Stimulated activated CD8-positive, alpha-beta memory T cell treated with anti-CD3 and anti-CD28 coated beads, Interleukin-7, amount 100 ng/mL, for 4 hours (primary cell): ENCODE measurements around the gene NDUFAF8.
A peak's percentile ranks its signal among the peaks of the same experiment; 100 is the strongest.

Source experiments
- DNase-seq, 2 donors: peaks; one replicate each; pipeline ENCODE4 v3.0.0-alpha.2; 2020; ENCODE audit warnings: low read depth in 2 of 2

Gene NDUFAF8, protein sequence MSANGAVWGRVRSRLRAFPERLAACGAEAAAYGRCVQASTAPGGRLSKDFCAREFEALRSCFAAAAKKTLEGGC

DNA sequence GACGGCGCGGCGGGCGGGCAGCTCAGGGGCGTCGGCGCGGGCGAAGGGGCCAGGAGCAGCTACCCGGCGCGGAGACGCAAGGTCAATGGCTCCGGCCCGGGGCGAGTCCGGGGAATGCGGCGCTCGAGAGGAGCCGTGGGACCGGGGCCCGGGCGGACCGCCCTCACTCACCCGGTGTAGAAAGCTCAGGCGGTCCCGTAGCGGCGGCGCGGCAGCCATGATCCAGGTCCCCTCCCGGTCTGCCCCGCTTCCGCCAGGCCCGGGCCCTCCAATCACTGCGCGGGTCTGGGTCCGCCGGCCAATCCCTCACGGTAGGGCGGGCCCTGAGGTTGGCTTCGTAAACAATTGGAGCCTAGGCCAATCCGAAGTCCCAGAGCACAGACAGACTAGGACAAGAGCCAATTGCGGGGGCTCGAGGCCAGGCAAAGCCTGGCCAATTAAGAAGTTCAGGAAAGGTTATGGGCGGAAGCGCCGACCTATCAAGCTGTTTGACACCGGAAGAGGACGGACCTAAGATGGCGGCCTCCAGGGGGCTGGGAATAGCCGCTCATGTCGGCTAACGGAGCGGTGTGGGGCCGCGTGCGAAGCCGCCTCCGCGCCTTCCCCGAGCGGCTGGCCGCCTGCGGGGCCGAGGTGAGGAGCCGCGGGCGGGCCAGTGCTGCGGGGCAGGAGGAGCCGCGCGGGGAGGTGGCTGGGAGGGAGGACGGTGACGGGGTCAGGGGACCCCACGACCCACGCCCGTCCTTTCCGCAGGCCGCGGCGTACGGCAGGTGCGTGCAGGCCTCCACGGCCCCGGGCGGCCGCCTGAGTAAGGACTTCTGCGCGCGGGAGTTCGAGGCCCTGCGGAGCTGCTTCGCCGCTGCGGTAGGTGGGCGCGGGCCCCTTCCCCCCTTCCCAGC lies at the start of gene NDUFAF8, which contains the start of gene TEPSIN:
TSS of gene NDUFAF8 (plus strand) at position 504 of the 899 bp plus-strand sequence. CDS start at position 550, 46 bp downstream.
TSS of gene TEPSIN (minus strand) at position 241 of the 899 bp plus-strand sequence. CDS start at position 219, 22 bp downstream.
- DNase-seq: peak; percentile 93 to 94

DNA sequence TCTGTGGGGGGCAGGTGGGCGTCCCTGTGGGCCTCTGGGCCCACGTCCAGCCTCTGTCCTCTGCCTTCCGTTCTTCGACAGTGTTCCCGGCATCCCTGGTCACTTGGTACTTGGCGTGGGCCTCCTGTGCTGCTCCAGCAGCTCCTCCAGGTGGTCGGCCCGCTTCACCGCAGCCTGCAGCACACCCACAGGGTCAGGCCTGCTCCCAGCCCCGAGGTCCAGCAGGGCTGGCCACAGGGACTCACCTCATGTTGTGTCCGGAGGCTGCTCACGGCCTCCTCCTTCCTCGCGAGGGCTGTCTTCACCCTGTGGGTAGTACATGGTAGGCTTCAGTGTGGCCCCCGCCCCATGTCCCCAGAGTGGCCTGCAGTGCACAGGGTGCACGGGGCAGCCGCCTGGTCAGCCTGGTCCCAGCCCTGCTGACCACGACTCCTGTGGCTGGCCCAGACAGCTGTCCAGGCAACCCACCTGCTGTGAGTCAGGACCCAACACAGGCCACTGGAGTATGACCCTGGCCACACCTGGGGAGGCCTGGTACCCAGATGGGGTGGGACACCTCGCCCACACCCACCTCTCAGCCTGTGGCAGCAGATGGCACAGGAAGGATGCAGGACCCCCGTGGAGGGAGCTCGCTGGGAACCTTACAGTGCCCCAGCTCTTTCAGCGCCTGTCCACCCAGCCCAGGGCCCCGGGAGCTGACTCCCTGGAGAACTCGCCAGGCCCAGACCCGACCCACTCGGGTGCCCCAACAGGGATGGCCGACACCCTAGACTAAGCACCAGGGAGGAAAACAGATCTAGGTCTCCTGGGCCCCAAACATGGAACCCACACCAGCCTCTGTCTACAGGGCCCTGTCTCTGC lies 49.2 kb upstream of the NDUFAF8 start:
- no peak for DNase-seq

DNA sequence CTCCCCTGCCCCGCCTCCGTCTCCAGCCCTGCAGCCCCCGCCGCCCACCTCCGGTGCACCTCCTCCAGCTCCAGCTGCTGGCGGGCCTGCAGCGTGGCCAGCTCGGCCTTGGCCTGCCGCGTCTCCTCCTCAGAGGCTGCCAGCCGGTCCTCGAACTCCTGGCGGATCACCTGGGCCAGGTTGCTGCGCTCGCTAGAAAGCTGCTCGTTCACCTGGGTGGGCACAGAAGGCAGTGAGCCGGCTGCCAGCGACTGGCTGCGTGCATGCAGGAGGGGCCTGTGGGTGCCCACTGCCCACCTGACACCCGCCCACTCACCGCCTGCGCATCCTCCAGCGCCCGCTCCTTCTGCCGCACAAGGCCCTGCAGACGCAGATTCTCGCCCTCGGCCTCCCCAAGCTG lies 48.5 kb upstream of the NDUFAF8 start:
- DNase-seq: no peak

DNA sequence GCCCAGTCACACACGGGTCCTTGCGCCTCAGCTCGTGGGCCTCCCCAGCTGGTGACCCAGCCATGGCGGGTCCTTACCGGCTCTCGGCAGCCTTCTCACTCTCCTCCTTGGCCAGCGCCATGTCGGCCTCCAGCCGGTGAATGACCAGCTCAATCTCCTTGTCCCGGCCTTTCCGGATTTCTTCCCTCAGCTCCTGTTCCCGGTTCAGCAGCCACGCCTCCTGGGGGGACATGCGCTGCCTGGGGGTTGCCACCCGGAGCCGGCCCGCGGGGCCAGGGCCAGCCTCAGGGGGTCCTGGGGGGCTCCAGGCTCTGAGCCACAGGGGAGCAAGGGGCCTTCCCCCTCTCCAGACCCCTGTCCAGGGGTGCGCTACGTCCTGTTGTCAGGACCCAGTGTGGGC lies 48.0 kb upstream of the NDUFAF8 start:
- DNase-seq: no peak

DNA sequence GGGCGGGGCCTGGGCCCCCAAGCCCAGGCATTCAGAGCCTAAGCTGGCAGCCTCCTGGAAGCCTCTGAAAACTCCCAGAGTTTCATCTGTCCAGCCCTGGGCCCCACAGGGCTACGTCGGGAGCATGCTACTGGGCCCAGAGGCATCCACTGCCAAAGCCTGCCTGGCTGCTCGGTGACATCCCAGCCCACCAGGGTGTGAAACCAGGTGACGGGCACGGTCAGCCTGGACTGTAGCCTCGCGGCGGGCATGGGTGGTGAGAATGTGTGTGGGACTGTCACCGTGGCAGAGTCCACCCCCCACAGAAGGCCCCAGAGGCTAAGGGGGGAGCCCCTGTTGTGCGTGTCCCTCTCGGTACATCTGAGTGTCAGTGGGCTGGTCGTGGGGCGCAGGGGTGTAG lies 47.5 kb upstream of the NDUFAF8 start:
- no peak for DNase-seq

DNA sequence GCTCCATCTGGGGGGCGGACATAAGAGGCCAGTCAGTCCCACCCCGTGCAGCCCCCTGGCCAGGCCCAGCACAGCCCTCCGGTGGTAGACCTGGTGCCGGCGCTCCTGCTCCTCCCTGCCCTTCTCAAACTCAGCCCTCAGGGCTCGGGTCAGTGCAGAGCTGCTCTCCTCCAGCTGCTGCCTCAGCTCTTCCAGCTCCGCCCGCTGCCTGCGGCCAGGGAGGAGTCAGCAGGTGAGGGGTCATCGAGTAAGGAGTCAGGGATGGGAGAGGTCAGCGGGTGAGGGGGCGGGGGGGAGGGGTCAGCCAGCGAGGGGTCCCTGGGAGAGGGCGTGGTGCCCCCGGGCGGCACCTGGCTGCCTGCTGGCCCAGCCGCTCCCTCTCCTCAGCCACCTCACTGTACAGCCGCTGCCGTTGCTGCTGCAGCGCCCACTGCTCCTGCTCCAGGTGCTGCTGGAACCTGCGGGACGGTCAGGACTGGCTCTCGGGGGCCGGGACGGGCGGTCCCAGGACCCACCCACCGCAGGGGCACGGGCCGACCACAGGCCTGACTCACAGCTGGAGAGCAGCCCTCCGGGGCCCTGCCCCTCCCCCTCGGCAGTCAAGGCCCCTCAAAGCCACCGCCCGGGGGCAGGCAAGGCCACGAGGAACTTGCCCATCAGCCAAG lies 46.6 kb upstream of the NDUFAF8 start:
- no peak for DNase-seq

DNA sequence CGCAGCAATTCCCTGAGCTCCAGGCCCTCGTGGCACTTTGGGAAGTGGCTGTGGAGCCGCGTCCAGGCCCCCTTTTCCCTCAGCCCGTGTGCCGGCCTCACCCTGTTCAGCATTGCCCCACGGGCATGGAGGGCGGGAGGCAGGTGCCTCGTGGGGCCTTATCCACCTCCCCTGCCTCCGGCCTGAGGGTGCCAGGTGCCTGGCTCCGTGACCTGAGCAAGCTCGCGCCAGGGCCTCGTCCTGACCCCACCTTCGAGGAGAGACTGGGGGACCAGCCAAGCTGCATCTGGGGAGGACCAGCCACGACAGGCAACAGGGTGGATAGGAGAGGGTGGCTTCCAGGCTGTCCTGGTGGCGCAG lies 46.1 kb upstream of the NDUFAF8 start:
- no peak for DNase-seq

DNA sequence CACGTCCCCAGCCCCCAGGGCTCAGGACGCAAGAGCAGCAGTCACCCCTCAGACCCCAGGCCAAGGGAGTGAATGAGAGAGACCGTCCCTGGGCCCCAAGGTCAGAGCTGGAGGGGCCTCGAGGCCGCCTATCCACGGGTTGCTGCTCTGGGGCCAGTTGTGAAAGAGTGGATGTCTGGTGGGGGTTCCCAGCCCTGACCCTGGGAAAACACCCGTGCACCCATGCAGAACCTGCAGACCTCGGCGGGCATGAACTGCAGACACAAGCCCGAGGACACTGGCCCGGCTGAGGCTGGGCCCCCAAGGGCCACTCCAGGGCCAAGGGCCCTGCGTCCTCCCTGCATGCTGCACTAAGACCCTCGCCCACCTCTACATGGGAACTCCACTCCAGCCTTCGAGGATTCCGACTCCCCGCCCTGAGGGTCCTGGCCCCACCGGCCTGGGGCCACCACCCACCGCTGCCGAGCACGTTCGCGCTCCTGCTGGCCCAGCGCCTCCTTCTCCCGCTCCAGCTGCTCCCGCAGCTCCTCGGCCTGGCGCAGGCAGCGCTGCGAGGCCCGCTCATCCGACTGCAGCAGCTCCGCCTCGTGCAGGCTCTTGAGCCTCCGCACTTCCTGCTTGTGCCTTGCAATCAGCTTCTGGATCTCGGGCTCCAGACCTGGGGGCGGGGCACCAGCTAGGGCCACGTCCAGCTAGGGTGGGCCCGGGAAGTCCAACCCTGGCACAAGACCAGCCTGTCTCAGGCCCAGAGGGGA lies 45.5 kb upstream of the NDUFAF8 start:
- DNase-seq: no peak

DNA sequence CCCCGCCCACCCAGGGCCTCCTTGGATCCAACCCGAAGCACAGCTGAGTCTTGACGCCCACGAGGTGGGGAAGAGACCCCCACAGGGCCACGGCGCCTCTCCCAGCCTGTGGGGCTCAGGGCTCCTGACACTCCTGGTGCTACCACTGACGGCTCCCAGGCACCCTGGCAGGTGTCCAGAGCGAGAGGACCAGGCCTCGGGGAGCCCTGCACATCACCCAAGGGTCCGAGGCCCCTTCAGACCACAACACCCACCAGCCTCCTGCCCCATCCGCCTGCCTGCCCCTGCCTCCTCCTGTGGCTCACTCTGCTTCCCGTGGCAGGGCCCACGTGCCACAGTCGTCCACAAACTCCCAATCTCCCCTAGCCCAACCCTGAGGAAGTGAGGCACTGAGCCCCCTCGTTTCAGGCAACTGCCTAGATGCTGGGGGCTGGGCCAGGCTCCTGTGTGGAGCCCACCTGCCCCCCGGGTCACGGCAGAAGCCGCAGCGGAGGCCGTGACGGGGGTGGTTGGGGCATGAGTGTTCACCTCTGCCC lies 44.8 kb upstream of the NDUFAF8 start:
- no peak for DNase-seq

DNA sequence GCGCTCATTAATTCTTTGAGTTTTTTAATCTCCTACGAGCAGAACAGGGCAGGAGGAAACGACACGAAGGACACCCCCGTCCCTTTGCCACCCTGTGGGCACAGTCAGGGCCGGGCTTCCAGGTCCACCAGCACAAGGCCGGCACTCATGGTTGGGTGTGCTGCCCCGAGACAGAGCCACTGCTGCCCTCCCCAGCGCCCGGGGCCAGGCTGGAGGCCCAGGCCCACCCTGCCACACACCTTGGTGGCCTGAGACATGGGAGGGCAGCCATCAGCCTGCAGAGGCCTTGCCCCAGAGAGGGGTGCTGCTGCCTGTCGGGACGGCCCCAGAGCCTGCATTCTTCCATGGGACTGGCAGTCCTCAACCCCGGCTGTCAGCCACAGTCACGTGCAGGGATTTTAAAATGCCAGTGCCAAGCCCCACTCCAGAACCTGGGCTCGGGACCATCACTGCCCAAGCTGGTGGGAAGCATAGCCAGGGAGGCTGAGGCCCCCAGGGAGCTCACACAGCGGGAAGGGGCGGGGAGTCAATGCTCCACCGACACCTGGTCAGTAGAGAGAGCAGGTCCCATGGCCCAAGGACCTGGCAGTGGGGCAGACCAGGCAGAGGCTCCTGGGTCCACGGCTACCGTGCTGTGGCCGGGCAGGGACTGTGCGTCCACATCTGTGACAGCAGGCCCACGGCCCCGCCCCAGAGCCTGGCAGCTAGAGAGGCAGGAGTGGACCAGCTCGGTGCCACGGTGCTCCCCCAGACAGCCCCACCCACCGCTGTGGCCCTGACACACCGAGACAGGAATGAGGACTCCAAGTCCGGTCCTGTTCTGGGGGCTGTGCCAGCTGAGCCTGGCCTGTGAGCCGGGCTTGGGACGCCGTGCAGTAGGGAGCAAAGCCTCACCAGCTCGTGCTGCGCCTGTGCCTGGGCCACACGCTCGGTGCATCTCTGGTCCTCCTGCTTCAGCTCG lies 43.9 kb upstream of the NDUFAF8 start:
- no peak for DNase-seq

DNA sequence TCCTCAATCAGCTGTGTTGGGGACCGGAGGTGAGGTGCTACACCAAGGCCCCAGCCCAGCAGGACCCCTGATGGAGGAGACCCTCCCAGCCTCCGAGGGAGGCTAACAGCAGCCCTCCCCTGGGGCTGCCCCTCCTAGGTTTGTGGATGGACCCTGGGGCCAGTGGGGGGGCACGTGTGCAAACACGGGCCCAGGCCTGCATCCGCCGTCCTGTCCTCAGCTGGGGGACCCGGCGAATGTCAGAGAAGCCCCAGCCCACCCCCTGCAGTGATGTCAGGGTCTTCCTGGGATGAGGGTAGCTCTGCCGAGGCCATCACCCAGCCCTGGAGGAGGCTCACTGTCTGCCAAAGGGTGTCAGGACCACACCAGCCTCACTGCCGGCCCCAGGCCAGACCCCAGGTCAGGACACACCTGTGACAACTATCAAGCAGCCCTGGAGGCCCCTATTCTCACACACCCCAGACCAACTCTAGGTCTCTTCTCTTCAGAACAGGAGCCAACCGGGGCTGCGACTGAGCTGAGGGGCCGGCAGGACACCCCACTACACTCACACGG lies 43.1 kb upstream of the NDUFAF8 start:
- DNase-seq: no peak

DNA sequence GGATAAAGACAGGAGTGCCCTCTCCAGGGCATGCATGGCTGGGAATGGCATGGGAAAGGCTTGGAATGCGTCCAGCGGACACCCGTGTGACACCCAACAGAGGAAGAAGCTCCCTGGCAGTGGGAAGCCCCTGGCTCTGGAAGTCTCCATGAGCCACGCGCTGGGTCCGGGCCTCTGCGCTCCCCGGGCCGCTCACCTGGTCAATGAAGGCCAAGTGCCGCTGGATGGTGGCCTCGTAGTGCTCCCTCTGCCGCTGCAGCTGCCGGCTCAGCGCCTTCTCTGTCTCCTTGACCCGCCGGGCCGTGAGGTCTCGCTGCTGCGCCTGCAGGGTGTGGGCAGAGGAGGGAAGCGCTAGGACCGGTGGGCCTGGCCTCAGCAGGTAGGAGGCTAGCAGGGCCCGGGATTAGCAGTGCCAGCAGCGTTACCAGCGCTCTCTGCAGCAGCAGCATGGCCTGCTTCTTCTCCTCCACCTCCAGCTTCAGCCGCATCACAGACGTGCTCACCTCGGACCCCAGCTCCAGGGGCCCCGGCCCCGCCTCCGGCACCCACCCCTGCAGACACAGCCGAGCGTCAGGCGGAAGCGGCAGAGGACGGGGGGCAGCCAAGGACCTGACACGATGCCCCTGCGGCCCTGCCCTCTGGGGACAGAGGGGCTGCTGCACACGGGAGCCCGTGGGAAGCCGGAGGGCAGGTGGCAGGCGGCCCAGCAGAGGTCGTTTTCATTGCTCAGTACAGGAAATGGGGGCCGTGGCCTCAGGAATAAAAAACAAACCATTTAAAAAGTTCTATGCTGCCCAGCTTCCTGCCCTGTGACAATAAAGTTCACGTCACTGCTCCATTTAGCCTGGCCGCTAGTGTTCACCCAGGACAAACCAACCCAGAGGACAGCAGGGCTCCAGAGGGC lies 42.4 kb upstream of the NDUFAF8 start:
- no peak for DNase-seq

DNA sequence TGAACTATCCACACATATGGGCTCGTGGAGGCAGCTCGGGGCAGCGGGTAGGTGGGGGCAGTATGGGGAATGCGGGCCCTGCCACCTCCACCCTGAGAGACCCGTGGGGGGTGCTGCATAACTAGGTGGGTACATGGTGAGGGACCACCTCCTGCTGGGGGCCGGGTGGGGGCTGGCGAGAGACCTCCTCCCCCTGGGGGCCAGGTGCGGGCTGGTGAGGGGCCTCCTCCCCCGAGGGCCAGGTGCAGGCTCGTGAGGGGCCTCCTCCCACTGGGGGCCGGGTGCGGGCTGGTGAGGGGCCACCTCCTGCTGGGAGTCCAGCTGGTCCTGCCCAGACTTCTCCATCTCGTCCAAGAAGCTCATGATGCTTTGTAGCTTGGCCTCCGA lies 41.7 kb upstream of the NDUFAF8 start:
- no peak for DNase-seq

DNA sequence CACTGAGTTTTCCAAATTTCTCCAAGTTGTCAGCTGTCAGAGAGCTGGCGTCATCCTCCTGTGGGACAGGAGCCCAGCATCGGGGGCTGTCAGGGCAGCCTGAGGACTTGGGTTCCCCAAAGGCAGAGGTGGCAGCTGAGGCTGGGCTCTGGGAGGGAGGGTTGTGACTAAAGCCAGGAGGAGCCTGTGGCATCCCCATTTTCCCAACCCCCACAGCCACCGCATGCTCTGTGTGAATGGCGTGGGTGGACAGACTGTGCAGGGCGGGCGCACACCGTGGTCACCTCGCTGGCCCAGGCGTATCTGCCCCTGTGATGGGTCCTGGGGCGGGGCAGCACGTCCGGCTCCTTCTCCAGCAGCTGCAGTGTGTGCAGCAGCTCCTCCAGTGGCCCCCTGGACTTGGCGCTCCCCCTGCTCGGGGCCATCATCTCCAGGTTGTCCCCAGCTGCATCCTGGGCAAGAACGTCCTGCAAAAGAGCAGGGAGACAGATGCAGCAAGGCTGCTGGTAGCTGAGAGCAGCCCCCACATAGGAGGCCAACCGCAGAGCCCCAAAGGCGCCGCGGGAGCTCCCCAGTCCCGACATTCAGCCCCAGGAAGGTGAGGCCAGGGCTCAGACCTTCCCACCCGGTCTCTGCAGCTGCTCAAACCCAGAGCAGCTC lies 41.2 kb upstream of the NDUFAF8 start:
- no peak for DNase-seq

DNA sequence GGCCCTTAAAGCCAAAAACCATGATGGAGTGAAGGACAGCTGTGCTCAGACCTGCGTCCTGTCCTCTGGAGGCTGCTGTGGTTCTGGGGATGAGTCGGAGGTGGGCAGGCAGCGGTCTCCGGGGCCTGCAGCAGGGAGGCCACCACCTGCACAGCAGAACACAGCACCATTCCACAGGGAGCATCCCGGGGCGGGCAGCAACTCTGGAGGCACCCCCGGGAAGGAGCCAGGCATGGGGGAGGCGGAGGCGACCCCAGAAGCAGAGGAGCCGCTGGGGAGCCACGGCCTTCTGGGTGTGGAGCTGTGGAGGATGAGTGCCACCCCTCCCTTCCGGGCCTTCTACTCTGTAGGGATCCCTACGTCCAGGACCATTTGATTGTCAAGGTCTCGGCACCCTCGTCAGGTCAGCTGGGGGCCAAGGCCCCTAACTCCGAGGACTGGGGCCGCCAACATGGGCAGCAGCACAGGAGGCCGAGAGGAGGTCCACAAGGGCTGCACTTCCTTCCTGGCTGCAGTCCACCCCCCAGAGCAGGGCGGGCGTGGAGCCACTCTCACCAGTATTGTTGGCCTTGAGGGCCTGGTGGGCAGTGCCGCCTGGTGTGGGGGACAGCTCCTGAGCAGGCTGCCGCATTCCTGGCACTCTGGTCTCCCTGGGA lies 40.2 kb upstream of the NDUFAF8 start:
- no peak for DNase-seq

DNA sequence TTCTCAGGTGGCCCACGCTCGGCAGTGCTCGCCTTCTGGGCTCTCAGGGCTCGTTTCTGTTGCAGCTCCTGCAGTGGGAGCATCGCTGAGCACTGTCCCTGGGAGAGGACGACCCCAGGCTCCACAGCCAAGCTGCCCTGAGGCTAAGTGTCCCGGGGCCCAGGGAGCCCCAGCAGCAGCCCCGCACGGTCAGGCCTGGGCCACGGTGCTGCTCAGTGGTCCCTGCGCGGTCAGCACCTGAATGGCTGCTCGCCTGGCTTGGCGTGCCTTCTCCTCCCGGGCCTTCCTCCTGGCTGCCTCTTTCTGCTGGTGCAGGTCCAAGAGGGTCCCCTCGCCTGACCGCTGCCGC lies 39.7 kb upstream of the NDUFAF8 start:
- DNase-seq: no peak

DNA sequence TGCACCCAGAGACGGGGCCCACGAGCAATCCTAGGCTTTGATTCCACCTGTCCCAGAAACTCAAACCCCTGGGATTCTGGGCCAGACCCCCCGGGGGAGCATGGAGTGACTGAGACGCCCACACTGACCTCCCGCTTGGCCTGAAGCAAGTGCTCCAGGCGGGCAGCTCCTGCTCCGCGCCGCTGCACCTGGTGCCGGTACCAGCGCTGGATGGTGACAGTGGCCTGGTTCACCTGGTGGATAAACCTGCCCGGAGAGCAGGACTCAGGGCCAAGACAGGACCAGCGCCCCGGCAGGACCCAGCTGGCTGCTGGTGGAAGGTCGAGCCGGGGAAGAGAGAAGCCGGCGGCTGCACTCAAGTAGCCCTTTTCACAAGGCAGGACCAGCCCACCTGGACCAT lies 38.9 kb upstream of the NDUFAF8 start:
- DNase-seq: no peak
